ENCODE results near the gene KRT82.

- TF ChIP-seq POLR2AphosphoS5 (IDR thresholded peaks at IDR 0.05) (no peak), CTCF (IDR thresholded peaks at IDR 0.05) (no peak)
Observed at GRCh38 chr12:52360106-52360662, 46.0 kb downstream of the KRT82 start.

Data from transverse colon (tissue), 4 donors.